ENCODE data around the gene PYHIN1. TPM values are rescaled to one million over a fixed set of nuclear protein-coding genes. Genes with fewer than 3 reads are reported as not detected.

The PYHIN1 gene
- polyA plus RNA-seq, 2 of the 4 experiments (the other 2 are of a cell fraction): not detected

GRCh38 chr1:158983235-158983634 lies 51.9 kb downstream of the PYHIN1 start:
- no peak overlapping the region for H3K4me2 ChIP-seq
- ChIA-PET CTCF (no interaction called here), POLR2A (no interaction called here)
- no peak for FAIRE-seq
- no peak for ATAC-seq
- DNase-seq (ENCODE audit: low read depth in 1 of 2, low spot score in 1 of 2): no peak
- no peak for TF ChIP-seq RFX5 (IDR thresholded peaks at IDR 0.05)
- no peak for TF ChIP-seq NFE2L2 (conservative IDR thresholded peaks at IDR 0.05; ENCODE audit: low read length)
- TF ChIP-seq, protein P1, sequence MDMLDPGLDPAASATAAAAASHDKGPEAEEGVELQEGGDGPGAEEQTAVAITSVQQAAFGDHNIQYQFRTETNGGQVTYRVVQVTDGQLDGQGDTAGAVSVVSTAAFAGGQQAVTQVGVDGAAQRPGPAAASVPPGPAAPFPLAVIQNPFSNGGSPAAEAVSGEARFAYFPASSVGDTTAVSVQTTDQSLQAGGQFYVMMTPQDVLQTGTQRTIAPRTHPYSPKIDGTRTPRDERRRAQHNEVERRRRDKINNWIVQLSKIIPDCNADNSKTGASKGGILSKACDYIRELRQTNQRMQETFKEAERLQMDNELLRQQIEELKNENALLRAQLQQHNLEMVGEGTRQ (IDR thresholded peaks at IDR 0.05): no peak
- no peak for TF ChIP-seq TFCP2L1 (CRISPR knock-in tag; IDR thresholded peaks at IDR 0.05)
- TF ChIP-seq MAZ (IDR thresholded peaks at IDR 0.05; ENCODE audit: borderline replicate concordance, low read depth, low read length): no peak
- no peak for TF ChIP-seq JUN (IDR thresholded peaks at IDR 0.05)
- TF ChIP-seq CBX8 (IDR thresholded peaks at IDR 0.05): no peak
- TF ChIP-seq PHF8 (IDR thresholded peaks at IDR 0.05; ENCODE audit: borderline replicate concordance, low read depth): no peak
- TF ChIP-seq EHF (CRISPR knock-in tag; IDR thresholded peaks at IDR 0.05): no peak
- TF ChIP-seq NR3C1 (IDR thresholded peaks at IDR 0.05): no peak
- TF ChIP-seq, protein P2, sequence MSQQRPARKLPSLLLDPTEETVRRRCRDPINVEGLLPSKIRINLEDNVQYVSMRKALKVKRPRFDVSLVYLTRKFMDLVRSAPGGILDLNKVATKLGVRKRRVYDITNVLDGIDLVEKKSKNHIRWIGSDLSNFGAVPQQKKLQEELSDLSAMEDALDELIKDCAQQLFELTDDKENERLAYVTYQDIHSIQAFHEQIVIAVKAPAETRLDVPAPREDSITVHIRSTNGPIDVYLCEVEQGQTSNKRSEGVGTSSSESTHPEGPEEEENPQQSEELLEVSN (IDR thresholded peaks at IDR 0.05; ENCODE audit: borderline replicate concordance, low read depth): no peak
- TF ChIP-seq JUNB (IDR thresholded peaks at IDR 0.05): no peak
- TF ChIP-seq HEYL (CRISPR knock-in tag; IDR thresholded peaks at IDR 0.05): no peak
- H3K4me1 ChIP-seq: no peaks in the 10 kb centered on the region
- H3K4me3 ChIP-seq: no peak overlapping the region
- H3K27ac ChIP-seq: no peak overlapping the region
- WGBS (ENCODE audit: missing lambda C conversion rate): 6% methylated on average over 2 of the region's 2 CpGs
- H3K9me3 ChIP-seq: no peaks in the 10 kb centered on the region

GRCh38 chr1:158984386-158984785 lies 53.0 kb downstream of the PYHIN1 start:
- no peak for ATAC-seq
- Histone ChIP-seq H3K4me3 (no peak overlapping the region), H3K4me2 (no peak overlapping the region), H3K4me1 (no peaks in the 10 kb centered on the region), H3K9me3 (no peaks in the 10 kb centered on the region), H3K27ac (no peak overlapping the region)
- FAIRE-seq: no peak
- ChIA-PET POLR2A (no interaction called here), CTCF (interaction anchor here (0.6 kb wide), 1 partner anchor 1216 kb away, joined by 3 read pairs; no protein-coding TSS in a partner anchor)
- DNase-seq (ENCODE audit: low read depth in 1 of 2, low spot score in 1 of 2): no peak
- TF ChIP-seq RARB (CRISPR knock-in tag; IDR thresholded peaks at IDR 0.05) (no peak), JUN (IDR thresholded peaks at IDR 0.05) (no peak), NPAS2 (CRISPR knock-in tag; IDR thresholded peaks at IDR 0.05; ENCODE audit: borderline replicate concordance) (no peak), GATA3 (IDR thresholded peaks at IDR 0.05; ENCODE audit: borderline replicate concordance) (no peak), HOXB13 (CRISPR knock-in tag; IDR thresholded peaks at IDR 0.05; ENCODE audit: low read depth) (no peak), JUNB (IDR thresholded peaks at IDR 0.05) (no peak), ZC3H11A (IDR thresholded peaks at IDR 0.05) (no peak), HDAC2 (IDR thresholded peaks at IDR 0.05) (no peak), KDM1A (IDR thresholded peaks at IDR 0.05; ENCODE audit: low read depth) (no peak), HES2 (IDR thresholded peaks at IDR 0.05) (no peak), FOSL2 (IDR thresholded peaks at IDR 0.05) (no peak), FOSL2 (CRISPR knock-in tag; IDR thresholded peaks at IDR 0.05) (no peak), NR3C1 (IDR thresholded peaks at IDR 0.05) (no peak), TFCP2L1 (CRISPR knock-in tag; IDR thresholded peaks at IDR 0.05) (no peak), EHF (CRISPR knock-in tag; IDR thresholded peaks at IDR 0.05) (no peak), TP53 (CRISPR knock-in tag; IDR thresholded peaks at IDR 0.05) (no peak), REST (IDR thresholded peaks at IDR 0.05) (no peak)
- TF ChIP-seq, protein P2 (IDR thresholded peaks at IDR 0.05; ENCODE audit: borderline replicate concordance, low read depth): no peak
- TF ChIP-seq, protein P3, sequence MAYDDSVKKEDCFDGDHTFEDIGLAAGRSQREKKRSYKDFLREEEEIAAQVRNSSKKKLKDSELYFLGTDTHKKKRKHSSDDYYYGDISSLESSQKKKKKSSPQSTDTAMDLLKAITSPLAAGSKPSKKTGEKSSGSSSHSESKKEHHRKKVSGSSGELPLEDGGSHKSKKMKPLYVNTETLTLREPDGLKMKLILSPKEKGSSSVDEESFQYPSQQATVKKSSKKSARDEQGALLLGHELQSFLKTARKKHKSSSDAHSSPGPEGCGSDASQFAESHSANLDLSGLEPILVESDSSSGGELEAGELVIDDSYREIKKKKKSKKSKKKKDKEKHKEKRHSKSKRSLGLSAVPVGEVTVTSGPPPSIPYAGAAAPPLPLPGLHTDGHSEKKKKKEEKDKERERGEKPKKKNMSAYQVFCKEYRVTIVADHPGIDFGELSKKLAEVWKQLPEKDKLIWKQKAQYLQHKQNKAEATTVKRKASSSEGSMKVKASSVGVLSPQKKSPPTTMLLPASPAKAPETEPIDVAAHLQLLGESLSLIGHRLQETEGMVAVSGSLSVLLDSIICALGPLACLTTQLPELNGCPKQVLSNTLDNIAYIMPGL (CRISPR knock-in tag; IDR thresholded peaks at IDR 0.05; ENCODE audit: borderline replicate concordance): no peak

All from A549 (cell line).